ENCODE measurements around the gene COL4A2.
"Not testable (repeated sequence)": the region's sequence is repeated elsewhere in the genome, so short reads cannot be mapped to it uniquely, and the experiment has no call there.

The COL4A2 gene

GRCh38 chr13:110525328-110526319, 218.5 kb downstream of the COL4A2 start:
- peaks cover 6% of the 10 kb centered on the region for H3K4me1 ChIP-seq (ENCODE audit: control insufficient read depth, insufficient read depth, low read length)
- H3K27me3 ChIP-seq (ENCODE audit: control insufficient read depth, insufficient read depth, low read length): no peaks in the 10 kb centered on the region
- H3K4me3 ChIP-seq (ENCODE audit: low read length): peak overlapping the region; percentile 5
- no peaks in the 10 kb centered on the region for H3K36me3 ChIP-seq (ENCODE audit: control insufficient read depth, insufficient read depth, low read length)
- no peak overlapping the region for H3K27ac ChIP-seq (ENCODE audit: low read depth, low read length)
- no peak overlapping the region for H3K9ac ChIP-seq (ENCODE audit: low read length)

DNA sequence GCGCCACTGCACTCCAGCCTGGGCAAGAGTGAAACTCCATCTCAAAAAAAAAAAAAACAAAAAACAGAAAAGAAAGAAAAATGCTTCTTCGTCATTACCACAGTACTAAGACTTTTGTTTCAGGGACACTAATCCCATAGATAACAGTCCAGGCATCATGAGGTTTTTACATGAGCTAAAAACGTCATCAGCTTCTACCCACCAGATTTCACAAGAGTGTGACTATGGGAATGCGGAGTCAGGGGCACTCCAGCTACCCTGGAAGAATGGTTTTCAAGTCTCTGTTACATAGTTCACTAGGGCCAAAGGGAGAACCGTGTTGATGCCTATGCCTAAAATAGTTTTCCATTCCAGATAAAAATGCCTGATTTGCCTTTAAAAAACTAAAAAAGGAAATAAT, 221.3 kb downstream of the COL4A2 start:
- no peaks in the 10 kb centered on the region for H3K27me3 ChIP-seq (ENCODE audit: control insufficient read depth, insufficient read depth, low read length)
- H3K9ac ChIP-seq (ENCODE audit: low read length): no peak overlapping the region
- H3K27ac ChIP-seq (ENCODE audit: low read depth, low read length): no peak overlapping the region
- H3K36me3 ChIP-seq (ENCODE audit: control insufficient read depth, insufficient read depth, low read length): no peaks in the 10 kb centered on the region
- no peak overlapping the region for H3K4me3 ChIP-seq (ENCODE audit: low read length)
- peaks cover 4% of the 10 kb centered on the region for H3K4me1 ChIP-seq (ENCODE audit: control insufficient read depth, insufficient read depth, low read length)

- Histone ChIP-seq H3K9ac (ENCODE audit: low read length) (no peak overlapping the region), H3K27ac (ENCODE audit: low read depth, low read length) (no peak overlapping the region), H3K4me1 (ENCODE audit: control insufficient read depth, insufficient read depth, low read length) (peaks cover 4% of the 10 kb centered on the region), H3K27me3 (ENCODE audit: control insufficient read depth, insufficient read depth, low read length) (no peaks in the 10 kb centered on the region), H3K36me3 (ENCODE audit: control insufficient read depth, insufficient read depth, low read length) (no peaks in the 10 kb centered on the region), H3K4me3 (ENCODE audit: low read length) (no peak overlapping the region)
Observed at GRCh38 chr13:110528911-110529310, 221.8 kb downstream of the COL4A2 start.

DNA sequence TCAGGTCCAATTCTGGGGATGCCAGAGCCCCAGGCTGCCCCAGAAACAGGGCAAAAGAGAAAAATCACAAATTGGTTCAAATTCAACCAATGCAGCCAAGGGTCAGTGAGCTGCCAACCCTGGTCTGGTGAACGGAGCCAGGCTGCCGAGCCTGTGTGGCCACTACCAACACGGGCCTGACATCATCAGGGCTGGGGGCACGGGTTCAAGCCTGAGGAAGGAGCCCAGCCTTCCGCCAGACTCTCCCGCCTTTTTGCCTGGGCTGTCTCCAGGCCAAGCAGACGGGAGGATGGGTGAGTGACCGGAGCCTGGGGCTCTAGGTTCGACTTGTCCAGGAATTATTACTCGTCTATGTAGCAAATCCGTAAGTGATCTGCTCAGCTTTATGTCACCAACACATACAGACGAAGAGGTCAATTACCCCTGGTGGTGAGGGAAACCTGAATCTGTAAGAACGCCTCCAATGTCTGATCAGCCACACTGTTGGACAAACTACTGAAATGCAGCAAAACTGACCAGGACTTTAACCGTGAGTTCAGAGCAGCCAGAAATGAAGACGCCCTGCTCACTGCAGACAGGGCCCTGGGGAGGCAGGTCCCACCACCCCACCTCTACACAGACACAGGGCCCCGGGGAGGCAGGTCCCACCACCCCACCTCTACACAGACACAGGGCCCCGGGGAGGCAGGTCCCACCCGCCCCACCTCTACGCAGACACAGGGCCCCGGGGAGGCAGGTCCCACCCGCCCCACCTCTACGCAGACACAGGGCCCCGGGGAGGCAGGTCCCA, 222.6 kb downstream of the COL4A2 start:
- Histone ChIP-seq H3K9ac (ENCODE audit: low read length) (no peak overlapping the region), H3K27ac (ENCODE audit: low read depth, low read length) (no peak overlapping the region), H3K4me3 (ENCODE audit: low read length) (no peak overlapping the region), H3K4me1 (ENCODE audit: control insufficient read depth, insufficient read depth, low read length) (no peaks in the 10 kb centered on the region), H3K27me3 (ENCODE audit: control insufficient read depth, insufficient read depth, low read length) (no peaks in the 10 kb centered on the region), H3K36me3 (ENCODE audit: control insufficient read depth, insufficient read depth, low read length) (no peaks in the 10 kb centered on the region)

GRCh38 chr13:110531100-110531499, 224.0 kb downstream of the COL4A2 start:
- no peaks in the 10 kb centered on the region for H3K36me3 ChIP-seq (ENCODE audit: control insufficient read depth, insufficient read depth, low read length)
- no peaks in the 10 kb centered on the region for H3K27me3 ChIP-seq (ENCODE audit: control insufficient read depth, insufficient read depth, low read length)
- H3K27ac ChIP-seq (ENCODE audit: low read depth, low read length): no peak overlapping the region
- no peak overlapping the region for H3K4me3 ChIP-seq (ENCODE audit: low read length)
- no peaks in the 10 kb centered on the region for H3K4me1 ChIP-seq (ENCODE audit: control insufficient read depth, insufficient read depth, low read length)
- H3K9ac ChIP-seq (ENCODE audit: low read length): no peak overlapping the region

- Histone ChIP-seq H3K36me3 (ENCODE audit: control insufficient read depth, insufficient read depth, low read length) (no peaks in the 10 kb centered on the region), H3K27me3 (ENCODE audit: control insufficient read depth, insufficient read depth, low read length) (no peaks in the 10 kb centered on the region), H3K27ac (ENCODE audit: low read depth, low read length) (no peak overlapping the region), H3K9ac (ENCODE audit: low read length) (no peak overlapping the region), H3K4me3 (ENCODE audit: low read length) (no peak overlapping the region), H3K4me1 (ENCODE audit: control insufficient read depth, insufficient read depth, low read length) (no peaks in the 10 kb centered on the region)
Observed at GRCh38 chr13:110531671-110532083, 224.6 kb downstream of the COL4A2 start.

GRCh38 chr13:110532258-110532657, 225.2 kb downstream of the COL4A2 start:
- not testable (repeated sequence) for H3K9ac ChIP-seq (ENCODE audit: low read length); H3K4me3 ChIP-seq (ENCODE audit: low read length); H3K27me3 ChIP-seq (ENCODE audit: control insufficient read depth, insufficient read depth, low read length); H3K36me3 ChIP-seq (ENCODE audit: control insufficient read depth, insufficient read depth, low read length); H3K27ac ChIP-seq (ENCODE audit: low read depth, low read length); H3K4me1 ChIP-seq (ENCODE audit: control insufficient read depth, insufficient read depth, low read length)

GRCh38 chr13:110533771-110534670, 226.9 kb downstream of the COL4A2 start:
- Histone ChIP-seq H3K27me3 (ENCODE audit: control insufficient read depth, insufficient read depth, low read length) (no peaks in the 10 kb centered on the region), H3K27ac (ENCODE audit: low read depth, low read length) (no peak overlapping the region), H3K4me3 (ENCODE audit: low read length) (no peak overlapping the region), H3K4me1 (ENCODE audit: control insufficient read depth, insufficient read depth, low read length) (no peaks in the 10 kb centered on the region), H3K9ac (ENCODE audit: low read length) (no peak overlapping the region), H3K36me3 (ENCODE audit: control insufficient read depth, insufficient read depth, low read length) (no peaks in the 10 kb centered on the region)

GRCh38 chr13:110535526-110535925, 228.4 kb downstream of the COL4A2 start:
- Histone ChIP-seq H3K4me3 (ENCODE audit: low read length) (no peak overlapping the region), H3K27ac (ENCODE audit: low read depth, low read length) (no peak overlapping the region), H3K9ac (ENCODE audit: low read length) (no peak overlapping the region), H3K4me1 (ENCODE audit: control insufficient read depth, insufficient read depth, low read length) (no peaks in the 10 kb centered on the region), H3K27me3 (ENCODE audit: control insufficient read depth, insufficient read depth, low read length) (no peaks in the 10 kb centered on the region), H3K36me3 (ENCODE audit: control insufficient read depth, insufficient read depth, low read length) (no peaks in the 10 kb centered on the region)

DNA sequence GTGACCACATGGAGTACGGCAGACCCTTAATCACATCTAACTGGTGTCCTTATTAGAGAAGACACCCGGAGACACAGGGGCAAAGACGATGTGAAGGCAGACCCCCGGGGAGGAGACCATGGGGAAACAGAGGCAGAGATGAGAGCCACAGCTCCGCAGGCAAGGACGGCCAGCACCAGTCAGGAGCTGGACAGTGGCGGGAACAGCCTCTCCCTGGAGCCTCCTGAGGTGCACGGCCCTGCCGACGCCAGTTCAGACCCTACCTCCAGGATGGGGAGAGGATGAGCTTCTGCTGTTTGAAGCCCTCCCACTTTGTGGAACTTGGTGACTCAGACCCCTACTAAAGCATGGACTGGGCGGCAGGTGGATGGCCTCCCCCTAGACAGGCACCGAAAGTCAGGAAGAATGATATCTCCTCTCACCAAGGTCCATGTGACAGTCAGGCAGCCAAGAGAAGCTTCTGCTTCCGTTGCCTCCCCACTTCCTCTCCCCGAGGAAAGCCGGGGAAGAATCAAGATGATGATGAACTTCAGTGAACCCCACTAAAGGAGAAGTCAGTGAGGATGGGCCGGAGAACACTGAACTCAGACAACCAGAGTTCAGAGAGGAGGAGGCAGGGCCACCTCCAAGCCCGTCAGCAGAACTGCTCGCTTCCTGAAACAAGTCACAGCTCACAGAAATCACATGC, 229.1 kb downstream of the COL4A2 start:
- Histone ChIP-seq H3K4me3 (ENCODE audit: low read length) (no peak overlapping the region), H3K36me3 (ENCODE audit: control insufficient read depth, insufficient read depth, low read length) (no peaks in the 10 kb centered on the region), H3K27ac (ENCODE audit: low read depth, low read length) (no peak overlapping the region), H3K4me1 (ENCODE audit: control insufficient read depth, insufficient read depth, low read length) (peaks cover 3% of the 10 kb centered on the region), H3K9ac (ENCODE audit: low read length) (no peak overlapping the region), H3K27me3 (ENCODE audit: control insufficient read depth, insufficient read depth, low read length) (no peaks in the 10 kb centered on the region)

DNA sequence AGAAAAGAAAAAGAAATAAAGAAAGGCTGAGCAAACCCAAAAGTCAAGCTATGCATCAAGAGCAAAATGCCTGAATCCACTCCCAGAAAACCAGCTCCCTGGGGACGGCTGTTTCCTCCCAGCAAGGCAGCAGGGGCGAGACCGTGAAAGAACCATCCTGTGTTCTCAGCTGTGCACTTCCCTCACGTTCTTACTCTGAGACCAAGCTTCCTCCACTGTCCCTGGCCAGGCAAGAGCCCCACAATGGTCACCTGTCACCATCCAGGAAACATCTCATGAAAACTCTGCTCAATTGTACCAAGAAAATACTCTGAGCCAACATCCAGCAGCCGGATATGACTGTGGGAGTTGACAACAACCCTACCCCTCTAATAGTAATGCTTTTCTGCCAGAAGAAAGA, 231.5 kb downstream of the COL4A2 start:
- H3K36me3 ChIP-seq (ENCODE audit: control insufficient read depth, insufficient read depth, low read length): no peaks in the 10 kb centered on the region
- H3K27ac ChIP-seq (ENCODE audit: low read depth, low read length): no peak overlapping the region
- no peak overlapping the region for H3K4me3 ChIP-seq (ENCODE audit: low read length)
- no peak overlapping the region for H3K9ac ChIP-seq (ENCODE audit: low read length)
- peaks cover 18% of the 10 kb centered on the region for H3K4me1 ChIP-seq (ENCODE audit: control insufficient read depth, insufficient read depth, low read length)
- H3K27me3 ChIP-seq (ENCODE audit: control insufficient read depth, insufficient read depth, low read length): no peaks in the 10 kb centered on the region
